ENCODE measurements around the gene EIF4E. TPM values are rescaled to one million over a fixed set of nuclear protein-coding genes. Genes with fewer than 3 reads are reported as not detected.

The EIF4E gene
- polyA plus RNA-seq, 4 donors = 108 to 150 (median 123) TPM

Other genes starting within 250 kb of the EIF4E start
- gene METAP1, start 66.6 kb upstream of the EIF4E start, polyA plus RNA-seq (ENCODE audit: insufficient read length in 4 of 4) = 10 to 100 TPM; 60.3 to 74.4 (median 67.2) TPM
- gene ADH5, start 159.7 kb upstream of the EIF4E start, polyA plus RNA-seq (ENCODE audit: insufficient read length in 4 of 4) = 100 to 1,000 TPM; 231 to 314 (median 236) TPM
- 1 to 10 TPM in 2 of 4 donors, under 1 TPM in 2; 0.43 to 1.4 (median 0.92) TPM for gene ADH4, start 215.2 kb upstream of the EIF4E start, polyA plus RNA-seq (ENCODE audit: insufficient read length in 4 of 4)